HCT116 (cell line): Measurements from ENCODE around the gene RGS6. TPM values are rescaled to one million over a fixed set of nuclear protein-coding genes. Genes with fewer than 3 reads are reported as not detected.

Experiments used
- ATAC-seq: fragments of 200-7000 bp; cut with Tn5 transposase; 2 replicates; pipeline ENCODE4 v1.9.1; 2020; ENCODE audit warnings: mild to moderate bottlenecking, moderate library complexity
- BruUV-seq: library from RNA; stranded (reverse); fragments of 400-500 nt; replicated peaks from 2 replicates; lab custom pipeline; 2021; lab: Mats Ljungman, UMichigan
- CTCF ChIA-PET: fragments of 300-600 bp; sonication (Branson Sonifier 250); formaldehyde crosslinking; loops from one replicate; lab custom pipeline; 2021; ENCODE audit warnings: antibody characterized with exemption; lab: Charles Lee
- POLR2A ChIA-PET: fragments of 300-600, 350-600 bp; sonication (Branson Sonifier 250); formaldehyde crosslinking; loops from one replicate; lab custom pipeline; 2021; ENCODE audit warnings: antibody characterized with exemption; lab: Charles Lee
- RAD21 ChIA-PET, 2 experiments: fragments of 300-600 bp; sonication (Branson Sonifier 250); formaldehyde crosslinking; loops; one replicate each; lab custom pipeline; 2023; ENCODE audit warnings: low total read pairs in 2 of 2; ENCODE audit not compliant: uncharacterized antibody in 2 of 2, unreplicated experiment in 2 of 2, low non-redundant PET in 1 of 2; lab: Charles Lee
- DNase-seq: peaks from one replicate; pipeline ENCODE4 v3.0.0-alpha.2; 2010; ENCODE audit warnings: low read depth, low spot score
- H2AFZ ChIP-seq: fragments of 200-600 bp; shearing (Covaris generic), sonication (generic); 2 replicates; pipeline ENCODE4 v1.6.1; 2017; ENCODE audit warnings: low read depth, mixed run types, mixed read lengths, antibody characterized with exemption, low read length; ENCODE audit not compliant: poor library complexity, severe bottlenecking
- H3K27ac ChIP-seq: 2 replicates; pipeline ENCODE4 v1.5.1; 2012; ENCODE audit warnings: low read depth, low read length
- H3K27me3 ChIP-seq: fragments of 200-600 bp; sonication (generic); 2 replicates; pipeline ENCODE4 v1.6.1; 2016; ENCODE audit warnings: mixed run types, low read length, mixed read lengths; ENCODE audit not compliant: insufficient read depth
- H3K36me3 ChIP-seq, 2 experiments: fragments of 200-500 bp in 1 of 2; fragments of 200-600 bp in 1 of 2; sonication (Bioruptor generic) in 1 of 2; sonication (generic) in 1 of 2; 2 replicates each; pipeline versions ENCODE4 v1.5.1 to v1.6.1; 2014 to 2016; ENCODE audit warnings: low read length in 2 of 2, inconsistent platforms in 1 of 2, mixed read lengths in 1 of 2, mixed run types in 1 of 2; ENCODE audit not compliant: insufficient read depth in 2 of 2, control insufficient read depth in 1 of 2
- H3K4me1 ChIP-seq, 2 experiments: fragments of 200-600 bp in 1 of 2; sonication (generic) in 1 of 2; 2 replicates each; pipeline versions ENCODE4 v1.5.1 to v1.6.1; 2012 to 2017; ENCODE audit warnings: low read length in 2 of 2, inconsistent platforms in 1 of 2, mild to moderate bottlenecking in 1 of 2, mixed read lengths in 1 of 2, mixed run types in 1 of 2, moderate library complexity in 1 of 2; ENCODE audit not compliant: insufficient read depth in 2 of 2, control insufficient read depth in 1 of 2
- H3K4me2 ChIP-seq: fragments of 200-600 bp; sonication (generic); 2 replicates; pipeline ENCODE4 v1.6.1; 2017; ENCODE audit warnings: mixed run types, low read length, mixed read lengths
- H3K4me3 ChIP-seq, 2 experiments: fragments of 200-600 bp in 1 of 2; sonication (generic) in 1 of 2; replicated peaks in 1 of 2; 2 replicates each; pipeline ENCODE4 v1.5.1; 2011 to 2016; ENCODE audit warnings: low read length in 2 of 2, control low read depth in 1 of 2, low read depth in 1 of 2, mild to moderate bottlenecking in 1 of 2, mixed read lengths in 1 of 2, mixed run types in 1 of 2
- H3K79me2 ChIP-seq: fragments of 200-600 bp; sonication (generic); 2 replicates; pipeline ENCODE4 v1.6.1; 2017; ENCODE audit warnings: mild to moderate bottlenecking, mixed run types, low read length, moderate library complexity, mixed read lengths; ENCODE audit not compliant: insufficient read depth
- H3K9ac ChIP-seq: fragments of 200-600 bp; sonication (generic); 2 replicates; pipeline ENCODE4 v1.6.1; 2016; ENCODE audit warnings: low read length, mixed read lengths
- H3K9me2 ChIP-seq: fragments of 200-600 bp; sonication (generic), shearing (Covaris generic); 2 replicates; pipeline ENCODE4 v1.6.1; 2017; ENCODE audit warnings: mixed run types, mild to moderate bottlenecking, moderate library complexity; ENCODE audit not compliant: insufficient read depth
- H3K9me3 ChIP-seq, 2 experiments: fragments of 200-500 bp in 1 of 2; fragments of 200-600 bp in 1 of 2; sonication (Bioruptor generic) in 1 of 2; sonication (generic) in 1 of 2; 2 replicates each; pipeline ENCODE4 v1.6.1; 2014 to 2017; ENCODE audit warnings: low read length in 2 of 2, mixed read lengths in 2 of 2, inconsistent platforms in 1 of 2, low read depth in 1 of 2, mild to moderate bottlenecking in 1 of 2, mixed run types in 1 of 2, moderate library complexity in 1 of 2; ENCODE audit not compliant: control insufficient read depth in 1 of 2, insufficient read depth in 1 of 2
- H4K20me1 ChIP-seq: fragments of 200-600 bp; sonication (generic), shearing (Covaris generic); 2 replicates; pipeline ENCODE4 v1.6.1; 2017; ENCODE audit warnings: mixed run types, mild to moderate bottlenecking, moderate library complexity; ENCODE audit not compliant: insufficient read depth
- ATF3 ChIP-seq: IDR thresholded peaks from 2 replicates; pipeline ENCODE4 v1.6.1; 2012
- CBX3 ChIP-seq: IDR thresholded peaks from 2 replicates; pipeline ENCODE4 v1.6.1; 2012; ENCODE audit warnings: low read depth
- CTCF ChIP-seq, 3 experiments: fragments of 200-600 bp in 1 of 3; sonication (generic) in 1 of 3; IDR thresholded peaks in 2 of 3; conservative IDR thresholded peaks in 1 of 3; 2 replicates each; pipeline ENCODE4 v1.5.1; 2012 to 2017; ENCODE audit warnings: low read depth in 2 of 3, low read length in 2 of 3, antibody characterized with exemption in 1 of 3, borderline replicate concordance in 1 of 3, control low read depth in 1 of 3, mild to moderate bottlenecking in 1 of 3, mixed read lengths in 1 of 3, mixed run types in 1 of 3, moderate library complexity in 1 of 3; ENCODE audit not compliant: insufficient read depth in 1 of 3
- EGR1 ChIP-seq: IDR thresholded peaks from 2 replicates; pipeline ENCODE4 v1.6.1; 2012; ENCODE audit warnings: low read depth
- ELF1 ChIP-seq: IDR thresholded peaks from 2 replicates; pipeline ENCODE4 v1.6.1; 2012; ENCODE audit warnings: low read depth, borderline replicate concordance
- EZH2 ChIP-seq: fragments of 200-600 bp; sonication (generic); IDR thresholded peaks from 2 replicates; pipeline ENCODE4 v1.6.1; 2017; ENCODE audit warnings: antibody characterized with exemption, mixed run types
- FOSL1 ChIP-seq: IDR thresholded peaks from 2 replicates; pipeline ENCODE4 v1.6.1; 2012; ENCODE audit warnings: low read depth
- JUND ChIP-seq: IDR thresholded peaks from 2 replicates; pipeline ENCODE4 v1.6.1; 2012
- MAX ChIP-seq: IDR thresholded peaks from 2 replicates; pipeline ENCODE4 v1.6.1; 2012
- POLR2AphosphoS5 ChIP-seq: IDR thresholded peaks from 2 replicates; pipeline ENCODE4 v1.6.1; 2011; ENCODE audit warnings: mild to moderate bottlenecking, low read depth, low read length, moderate library complexity
- RAD21 ChIP-seq: IDR thresholded peaks from 2 replicates; pipeline ENCODE4 v1.6.1; 2012; ENCODE audit warnings: low read depth, mild to moderate bottlenecking
- REST ChIP-seq: IDR thresholded peaks from 2 replicates; pipeline ENCODE4 v1.6.1; 2012; ENCODE audit warnings: low read depth
- SIN3A ChIP-seq: IDR thresholded peaks from 2 replicates; pipeline ENCODE4 v1.6.1; 2012; ENCODE audit warnings: low read depth
- SP1 ChIP-seq: IDR thresholded peaks from 2 replicates; pipeline ENCODE4 v1.6.1; 2012; ENCODE audit warnings: low read depth
- SRF ChIP-seq: IDR thresholded peaks from 2 replicates; pipeline ENCODE4 v1.6.1; 2012; ENCODE audit warnings: low read depth
- TCF7L2 ChIP-seq: IDR thresholded peaks from 2 replicates; pipeline ENCODE4 v1.7.0; 2011; ENCODE audit warnings: borderline replicate concordance, inconsistent platforms; ENCODE audit not compliant: insufficient read depth, insufficient read length; ENCODE audit errors: extremely low read depth
- YY1 ChIP-seq: IDR thresholded peaks from 2 replicates; pipeline ENCODE4 v1.6.1; 2011; ENCODE audit warnings: low read length, low read depth, moderate library complexity, mild to moderate bottlenecking; ENCODE audit not compliant: insufficient replicate concordance; ENCODE audit errors: extremely low read depth
- ZFX ChIP-seq: fragments of 450-650 bp; IDR thresholded peaks from 2 replicates; pipeline ENCODE4 v1.6.1; 2017
- intact Hi-C: fragments of 100-400 bp; cut with micrococcal nuclease; formaldehyde crosslinking; loops from 2 replicates; pipeline ENCODE4 v1.10.0; 2022
- total RNA-seq: library from RNA; stranded (reverse); gene quantifications from one replicate; pipeline ENCODE4 v1.2.1, GENCODE V29; 2021; ENCODE audit not compliant: unreplicated experiment

The RGS6 gene
- total RNA-seq, 1 experiment from 2014 or later = 4.7 TPM

- no peak overlapping the region for H3K9ac ChIP-seq
- H3K9me2 ChIP-seq = no peaks in the 10 kb centered on the region
- no peak overlapping the region for H2AFZ ChIP-seq
- ATAC-seq (no peak), DNase-seq (no peak)
- H3K27me3 ChIP-seq = no peaks in the 10 kb centered on the region
- no peak for TF ChIP-seq MAX
- no peak for TF ChIP-seq CTCF (IDR thresholded peaks at IDR 0.05 in 2 of 3, conservative IDR thresholded peaks at IDR 0.05 in 1 of 3; ENCODE audit: borderline replicate concordance in 1 of 3, insufficient read depth in 1 of 3, low read depth in 2 of 3, low read length in 2 of 3)
- no peak for TF ChIP-seq RAD21
- no peak for TF ChIP-seq POLR2AphosphoS5
- TF ChIP-seq REST = no peak
- no peak for TF ChIP-seq FOSL1
- TF ChIP-seq ELF1 = no peak
- no peak for TF ChIP-seq YY1
- TF ChIP-seq JUND = no peak
- no peak for TF ChIP-seq SP1
- TF ChIP-seq EGR1 = no peak
- TF ChIP-seq SRF = no peak
- no peak for TF ChIP-seq SIN3A
- no peak for TF ChIP-seq ATF3
- no peak for TF ChIP-seq CBX3
- TF ChIP-seq EZH2 = no peak
- no peak for TF ChIP-seq TCF7L2
- no peak for TF ChIP-seq ZFX
- no peaks in the 10 kb centered on the region for H3K4me1 ChIP-seq
- no peak overlapping the region for H3K4me3 ChIP-seq
- no peaks in the 10 kb centered on the region for H3K79me2 ChIP-seq
- H3K27ac ChIP-seq = no peak overlapping the region
- BruUV-seq = no TSS peak
- RAD21 ChIA-PET = no interaction called here
- POLR2A ChIA-PET = no interaction called here
- CTCF ChIA-PET = no interaction called here
- no peaks in the 10 kb centered on the region for H4K20me1 ChIP-seq
- peaks cover 8 to 12% of the 10 kb centered on the region in 2 experiments; a peak in 2 of 4 replicates for H3K9me3 ChIP-seq
- no peaks in the 10 kb centered on the region for H3K36me3 ChIP-seq
- no peak overlapping the region for H3K4me2 ChIP-seq
- intact Hi-C loops = no loop called here
These were observed 351.9 kb downstream of the RGS6 start for GRCh38 chr14:72284176-72284575.
